GM12864 (cell line): ENCODE results near the gene CAMK2D.

Source experiments
- DNase-seq: peaks from one replicate; pipeline ENCODE4 v3.0.0-alpha.2; 2011; ENCODE audit warnings: low read depth
- H3K4me3 ChIP-seq: 2 replicates; pipeline ENCODE4 v1.5.1; 2011; ENCODE audit warnings: mild to moderate bottlenecking, low read depth, low read length, control low read depth
- CTCF ChIP-seq: IDR thresholded peaks from 2 replicates; pipeline ENCODE4 v1.5.1; 2011; ENCODE audit warnings: low read depth, mild to moderate bottlenecking, moderate library complexity, low read length, control low read depth, inconsistent platforms; ENCODE audit errors: missing control alignments

The CAMK2D gene

GRCh38 chr4:113509851-113510250, 251.7 kb downstream of the CAMK2D start:
- no peak for DNase-seq
- TF ChIP-seq CTCF, result no peak
- H3K4me3 ChIP-seq, result no peak overlapping the region

- no peak for DNase-seq
- no peak for TF ChIP-seq CTCF
- H3K4me3 ChIP-seq, result no peak overlapping the region
These were observed 256.5 kb downstream of the CAMK2D start for GRCh38 chr4:113505044-113505443.

GRCh38 chr4:113504422-113504821, 257.1 kb downstream of the CAMK2D start:
- TF ChIP-seq CTCF, result no peak
- no peak overlapping the region for H3K4me3 ChIP-seq
- DNase-seq, result no peak

GRCh38 chr4:113503691-113504090, 257.8 kb downstream of the CAMK2D start:
- H3K4me3 ChIP-seq, result no peak overlapping the region
- DNase-seq, result no peak
- no peak for TF ChIP-seq CTCF

- H3K4me3 ChIP-seq, result no peak overlapping the region
- no peak for DNase-seq
- no peak for TF ChIP-seq CTCF
These were observed 258.6 kb downstream of the CAMK2D start for GRCh38 chr4:113502906-113503305.

- no peak for DNase-seq
- H3K4me3 ChIP-seq, result no peak overlapping the region
- TF ChIP-seq CTCF, result no peak
These were observed 259.1 kb downstream of the CAMK2D start for GRCh38 chr4:113502476-113502875.

- DNase-seq, result no peak
- H3K4me3 ChIP-seq, result no peak overlapping the region
- TF ChIP-seq CTCF, result no peak
These were observed 261.1 kb downstream of the CAMK2D start for GRCh38 chr4:113500424-113500823.
